ENCODE measurements around the gene SLC2A11.

- TF ChIP-seq, protein P1, sequence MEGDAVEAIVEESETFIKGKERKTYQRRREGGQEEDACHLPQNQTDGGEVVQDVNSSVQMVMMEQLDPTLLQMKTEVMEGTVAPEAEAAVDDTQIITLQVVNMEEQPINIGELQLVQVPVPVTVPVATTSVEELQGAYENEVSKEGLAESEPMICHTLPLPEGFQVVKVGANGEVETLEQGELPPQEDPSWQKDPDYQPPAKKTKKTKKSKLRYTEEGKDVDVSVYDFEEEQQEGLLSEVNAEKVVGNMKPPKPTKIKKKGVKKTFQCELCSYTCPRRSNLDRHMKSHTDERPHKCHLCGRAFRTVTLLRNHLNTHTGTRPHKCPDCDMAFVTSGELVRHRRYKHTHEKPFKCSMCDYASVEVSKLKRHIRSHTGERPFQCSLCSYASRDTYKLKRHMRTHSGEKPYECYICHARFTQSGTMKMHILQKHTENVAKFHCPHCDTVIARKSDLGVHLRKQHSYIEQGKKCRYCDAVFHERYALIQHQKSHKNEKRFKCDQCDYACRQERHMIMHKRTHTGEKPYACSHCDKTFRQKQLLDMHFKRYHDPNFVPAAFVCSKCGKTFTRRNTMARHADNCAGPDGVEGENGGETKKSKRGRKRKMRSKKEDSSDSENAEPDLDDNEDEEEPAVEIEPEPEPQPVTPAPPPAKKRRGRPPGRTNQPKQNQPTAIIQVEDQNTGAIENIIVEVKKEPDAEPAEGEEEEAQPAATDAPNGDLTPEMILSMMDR (conservative IDR thresholded peaks at IDR 0.05; ENCODE audit: low read depth, low read length), result peak; percentile 77
- no peak for TF ChIP-seq EZH2 (IDR thresholded peaks at IDR 0.05; ENCODE audit: low read length, unreplicated experiment)
- no peak for TF ChIP-seq EZH2phosphoT487 (IDR thresholded peaks at IDR 0.05; ENCODE audit: borderline replicate concordance, low read length)
These were observed 36.5 kb downstream of the SLC2A11 start, which contains the start of gene MIF for GRCh38 chr22:23893945-23894709.
